Esophagus squamous epithelium (tissue), 5 donors: ENCODE data around the gene RP9. TPM values are rescaled to one million over a fixed set of nuclear protein-coding genes. Genes with fewer than 3 reads are reported as not detected.

Experiments
- DNase-seq: peaks from one replicate; lab custom pipeline; 2025; lab: John Stamatoyannopoulos, UW
- H3K27ac ChIP-seq, 4 donors: fragments of 200-600 bp; sonication (generic); one replicate each; pipeline ENCODE4 v1.5.1; 2016 to 2019; ENCODE audit warnings: mild to moderate bottlenecking in 1 of 4
- H3K27me3 ChIP-seq, 4 donors: fragments of 200-600 bp; sonication (generic); 1 replicate in 3 of 4; 2 replicates in 1 of 4; pipeline versions ENCODE4 v1.5.1 to v1.6.0; 2017 to 2021; ENCODE audit warnings: antibody characterized with exemption in 1 of 4
- H3K36me3 ChIP-seq, 3 donors: fragments of 200-600 bp; sonication (generic); one replicate each; pipeline ENCODE4 v1.5.1; 2016 to 2019
- H3K4me1 ChIP-seq, 3 donors: fragments of 200-600 bp; sonication (generic); one replicate each; pipeline ENCODE4 v1.5.1; 2017 to 2019
- H3K4me3 ChIP-seq, 4 donors: fragments of 200-600 bp; sonication (generic); 1 replicate in 3 of 4; 2 replicates in 1 of 4; pipeline ENCODE4 v1.5.1; 2016 to 2019; ENCODE audit warnings: mild to moderate bottlenecking in 2 of 4, moderate library complexity in 1 of 4
- H3K9me3 ChIP-seq, 3 donors: fragments of 200-600 bp; sonication (generic); one replicate each; pipeline ENCODE4 v1.5.1; 2016 to 2019
- CTCF ChIP-seq, 6 experiments: fragments of 450-650 bp in 4 of 6; fragments of 200-600 bp in 2 of 6; sonication (generic) in 2 of 6; IDR thresholded peaks; one replicate each; pipeline ENCODE4 v1.5.1; 2016 to 2019; ENCODE audit warnings: antibody characterized with exemption in 6 of 6, mild to moderate bottlenecking in 4 of 6, moderate library complexity in 4 of 6
- POLR2A ChIP-seq, 4 donors: fragments of 450-650 bp; IDR thresholded peaks; one replicate each; pipeline ENCODE4 v1.6.1; 2017; ENCODE audit warnings: antibody characterized with exemption in 4 of 4, mild to moderate bottlenecking in 4 of 4, moderate library complexity in 3 of 4
- WGBS, 2 donors: methylation state at CpG; one replicate each; pipeline ENCODE4 v1.1.5; 2018; 5-methylcytosine and 5-hydroxymethylcytosine counted together
- intact Hi-C: fragments of 100-400 bp; cut with DNase I; formaldehyde crosslinking; loops from one replicate; pipeline ENCODE4 v1.15.0; 2022
- total RNA-seq, 4 donors: library from RNA; depleted of rRNA; stranded (reverse); fragments of >200 nt; gene quantifications; one replicate each; pipeline ENCODE4 v1.1.0, GENCODE V29; 2016
- donor health status: DM: yes; HTN: yes; CAD: no.

RP9 gene
- total RNA-seq, 4 donors from 2014 or later = 1.5 to 5.9 (median 4.4) TPM

GRCh38 chr7:33062023-33062781 is 47.0 kb downstream of the RP9 start, which contains the start of gene NT5C3A:
TSS of gene NT5C3A (minus strand) at chr7:33062776. CDS start at chr7:33062705, 71 bp downstream.
- Histone ChIP-seq H3K27ac (peak within 1 kb of the TSS; percentile 94 to 98 (median 97)), H3K9me3 (peaks cover 0 to 13% (median 7%) of the 10 kb centered on the region in 3 donors), H3K27me3 (no peaks in the 10 kb centered on the region), H3K4me3 (peak within 1 kb of the TSS; percentile 77 to 94 (median 89)), H3K36me3 (peaks cover 0 to under 1% (median 0%) of the 10 kb centered on the region in 3 donors), H3K4me1 (peaks cover 6 to 42% (median 15%) of the 10 kb centered on the region in 3 donors)
- TF ChIP-seq CTCF (IDR thresholded peaks at IDR 0.05) = no peak
- TF ChIP-seq POLR2A (IDR thresholded peaks at IDR 0.05) = peak in 2 of 4 donors; percentile 35 to 79
- DNase-seq = no peak
- intact Hi-C loops = no loop called here
- WGBS, 2 donors = 0% methylated on average over 6 to 10 of the region's 66 CpGs

- Histone ChIP-seq H3K4me3 (peak overlapping the region; percentile 77 to 94 (median 89)), H3K27me3 (no peaks in the 10 kb centered on the region)
Measured at GRCh38 chr7:33061282-33061937, 47.8 kb downstream of the RP9 start.

GRCh38 chr7:33059635-33060034 is 49.6 kb downstream of the RP9 start:
- 48 to 89% methylated on average over 4 of the region's 4 CpGs for WGBS, 2 donors

More at GRCh38 chr7:33061282-33061937, 47.8 kb downstream of the RP9 start:
- Histone ChIP-seq H3K27ac (peak overlapping the region in 2 of 4 donors; percentile 94 to 97), H3K4me1 (peaks cover 6 to 42% (median 15%) of the 10 kb centered on the region in 3 donors), H3K9me3 (peaks cover 0 to 12% (median 6%) of the 10 kb centered on the region in 3 donors), H3K36me3 (peaks cover 0 to 7% (median 0%) of the 10 kb centered on the region in 3 donors)
- TF ChIP-seq CTCF (IDR thresholded peaks at IDR 0.05) = no peak
- TF ChIP-seq POLR2A (IDR thresholded peaks at IDR 0.05) = no peak
- intact Hi-C loops = no loop called here
- DNase-seq = no peak
- WGBS, 2 donors = 13 to 18% methylated on average over 8 of the region's 8 CpGs

GRCh38 chr7:33055158-33055557 is 54.0 kb downstream of the RP9 start:
- Histone ChIP-seq H3K27me3 (no peaks in the 10 kb centered on the region), H3K4me1 (peaks cover 0 to 45% (median 17%) of the 10 kb centered on the region in 3 donors), H3K9me3 (no peaks in the 10 kb centered on the region), H3K4me3 (no peak overlapping the region), H3K36me3 (peaks cover 0 to 7% (median 0%) of the 10 kb centered on the region in 3 donors), H3K27ac (no peak overlapping the region)
- TF ChIP-seq CTCF (IDR thresholded peaks at IDR 0.05) (no peak), POLR2A (IDR thresholded peaks at IDR 0.05) (no peak)
- DNase-seq = no peak
- 93 to 99% methylated on average over 5 of the region's 5 CpGs for whole genome bisulfite sequencing, 2 donors
- intact Hi-C loops = loop anchor here (10.0 kb wide), 1 partner anchor 110 kb away; no protein-coding TSS in a partner anchor

More at GRCh38 chr7:33059635-33060034, 49.6 kb downstream of the RP9 start:
- Histone ChIP-seq H3K27ac (no peak overlapping the region), H3K4me3 (no peak overlapping the region), H3K4me1 (peaks cover 6 to 42% (median 15%) of the 10 kb centered on the region in 3 donors), H3K27me3 (no peaks in the 10 kb centered on the region), H3K36me3 (peaks cover 0 to 7% (median 0%) of the 10 kb centered on the region in 3 donors), H3K9me3 (no peaks in the 10 kb centered on the region)
- intact Hi-C loops = loop anchor here (10.0 kb wide), 1 partner anchor 115 kb away; no protein-coding TSS in a partner anchor
- TF ChIP-seq CTCF (IDR thresholded peaks at IDR 0.05) (no peak), POLR2A (IDR thresholded peaks at IDR 0.05) (no peak)
- no peak for DNase-seq
